ENCODE measurements around the gene UGGT1.

UGGT1 gene

GRCh38 chr2:128103407-128103806 lies 12.4 kb downstream of the UGGT1 start:
- DNase-seq (ENCODE audit: insufficient read length, low spot score), result no peak
- no peak for FAIRE-seq
- TF ChIP-seq, protein P1, sequence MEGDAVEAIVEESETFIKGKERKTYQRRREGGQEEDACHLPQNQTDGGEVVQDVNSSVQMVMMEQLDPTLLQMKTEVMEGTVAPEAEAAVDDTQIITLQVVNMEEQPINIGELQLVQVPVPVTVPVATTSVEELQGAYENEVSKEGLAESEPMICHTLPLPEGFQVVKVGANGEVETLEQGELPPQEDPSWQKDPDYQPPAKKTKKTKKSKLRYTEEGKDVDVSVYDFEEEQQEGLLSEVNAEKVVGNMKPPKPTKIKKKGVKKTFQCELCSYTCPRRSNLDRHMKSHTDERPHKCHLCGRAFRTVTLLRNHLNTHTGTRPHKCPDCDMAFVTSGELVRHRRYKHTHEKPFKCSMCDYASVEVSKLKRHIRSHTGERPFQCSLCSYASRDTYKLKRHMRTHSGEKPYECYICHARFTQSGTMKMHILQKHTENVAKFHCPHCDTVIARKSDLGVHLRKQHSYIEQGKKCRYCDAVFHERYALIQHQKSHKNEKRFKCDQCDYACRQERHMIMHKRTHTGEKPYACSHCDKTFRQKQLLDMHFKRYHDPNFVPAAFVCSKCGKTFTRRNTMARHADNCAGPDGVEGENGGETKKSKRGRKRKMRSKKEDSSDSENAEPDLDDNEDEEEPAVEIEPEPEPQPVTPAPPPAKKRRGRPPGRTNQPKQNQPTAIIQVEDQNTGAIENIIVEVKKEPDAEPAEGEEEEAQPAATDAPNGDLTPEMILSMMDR (IDR thresholded peaks at IDR 0.05; ENCODE audit: insufficient read depth, missing control alignments), result no peak

- FAIRE-seq, result no peak
- TF ChIP-seq, protein P1 (IDR thresholded peaks at IDR 0.05; ENCODE audit: insufficient read depth, missing control alignments), result no peak
- DNase-seq (ENCODE audit: insufficient read length, low spot score), result no peak
These were observed 14.1 kb downstream of the UGGT1 start for GRCh38 chr2:128105072-128105471.

- TF ChIP-seq, protein P1 (IDR thresholded peaks at IDR 0.05; ENCODE audit: insufficient read depth, missing control alignments), result no peak
- no peak for FAIRE-seq
- no peak for DNase-seq (ENCODE audit: insufficient read length, low spot score)
These were observed 17.2 kb downstream of the UGGT1 start for GRCh38 chr2:128108166-128108565.

- TF ChIP-seq, protein P1 (IDR thresholded peaks at IDR 0.05; ENCODE audit: insufficient read depth, missing control alignments), result no peak
- DNase-seq (ENCODE audit: insufficient read length, low spot score) (no peak), FAIRE-seq (no peak)
These were observed 18.2 kb downstream of the UGGT1 start for GRCh38 chr2:128109243-128109642.

DNA sequence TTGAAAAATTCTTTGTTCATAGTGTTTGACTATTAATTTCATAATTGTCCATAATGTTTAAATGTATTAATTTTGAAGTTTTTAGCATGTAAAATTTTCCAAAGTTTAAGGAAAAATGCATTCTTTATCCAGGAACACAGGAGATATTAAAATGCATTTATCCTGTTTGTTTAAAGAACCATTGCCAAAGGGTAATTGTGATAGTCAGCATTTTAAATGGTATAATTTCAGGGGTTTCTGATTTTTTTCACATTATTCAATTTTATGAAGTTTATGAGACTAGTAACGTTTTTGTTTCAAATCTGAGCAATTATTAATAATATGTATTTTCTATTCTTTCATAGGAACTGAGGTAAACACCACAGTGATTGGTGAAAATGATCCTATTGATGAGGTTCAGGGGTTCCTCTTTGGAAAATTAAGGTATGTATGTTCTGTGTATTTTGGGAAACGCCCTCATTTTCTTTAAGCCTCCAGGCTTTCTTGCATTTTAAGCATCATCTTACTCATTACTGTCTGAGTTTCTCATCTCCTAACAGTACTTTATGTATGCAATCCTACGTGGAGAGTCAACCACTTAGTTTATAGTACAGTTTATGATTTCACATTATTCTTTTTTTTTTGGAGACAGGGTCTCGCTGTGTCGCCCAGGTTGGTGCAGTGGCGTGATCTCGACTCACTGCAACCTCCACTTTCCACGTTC lies 25.1 kb downstream of the UGGT1 start:
- no peak for FAIRE-seq
- no peak for DNase-seq (ENCODE audit: insufficient read length, low spot score)
- TF ChIP-seq, protein P1 (IDR thresholded peaks at IDR 0.05; ENCODE audit: insufficient read depth, missing control alignments), result no peak

GRCh38 chr2:128134573-128134972 lies 43.6 kb downstream of the UGGT1 start:
- DNase-seq (ENCODE audit: insufficient read length, low spot score) (no peak), FAIRE-seq (no peak)
- TF ChIP-seq, protein P1 (IDR thresholded peaks at IDR 0.05; ENCODE audit: insufficient read depth, missing control alignments), result no peak

DNA sequence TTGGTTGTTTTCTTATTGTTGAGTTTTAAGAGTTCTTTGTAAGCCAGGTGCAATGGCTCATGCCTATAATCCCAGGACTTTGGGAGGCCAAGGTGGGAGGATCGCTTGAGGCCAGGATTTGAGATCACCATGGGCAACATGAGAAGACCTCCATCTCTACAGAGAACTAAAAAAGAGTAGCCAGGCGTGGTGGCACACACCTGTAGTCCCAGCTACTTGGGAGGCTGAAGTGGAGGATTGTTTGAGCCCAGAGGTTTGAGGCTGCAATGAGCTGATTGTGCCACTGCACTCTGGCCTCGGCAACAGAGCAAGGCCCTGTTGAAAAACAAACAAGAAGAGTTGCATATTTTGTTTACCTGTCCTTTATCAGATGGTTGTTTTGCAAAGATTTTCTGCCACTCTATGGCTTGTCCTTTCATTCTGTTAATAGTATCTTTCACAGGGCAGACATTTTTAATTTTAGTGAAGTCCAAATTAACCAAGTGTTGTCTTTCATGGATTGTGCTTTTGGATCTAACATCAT lies 46.2 kb downstream of the UGGT1 start:
- no peak for DNase-seq (ENCODE audit: insufficient read length, low spot score)
- TF ChIP-seq, protein P1 (IDR thresholded peaks at IDR 0.05; ENCODE audit: insufficient read depth, missing control alignments), result no peak
- FAIRE-seq, result no peak
